EH (cell line): ENCODE data around the gene RASSF8.
A peak's percentile ranks its signal among the peaks of the same experiment; 100 is the strongest.

Source experiments
- DNase-seq: peaks from one replicate; pipeline ENCODE4 v3.0.0-alpha.2; 2015; ENCODE audit warnings: low read depth

Gene RASSF8

GRCh38 chr12:26028953-26029735 is 70.7 kb downstream of the RASSF8 start:
- peak; percentile 57 for DNase-seq

GRCh38 chr12:26029736-26030022 is 71.2 kb downstream of the RASSF8 start:
- DNase-seq, result peak; percentile 42

- no peak for DNase-seq
Observed at GRCh38 chr12:26030371-26030770, 71.9 kb downstream of the RASSF8 start.

- DNase-seq, result no peak
Observed at GRCh38 chr12:26031318-26031717, 72.8 kb downstream of the RASSF8 start.

- no peak for DNase-seq
Observed at GRCh38 chr12:26031827-26032226, 73.3 kb downstream of the RASSF8 start.

GRCh38 chr12:26032290-26032689 is 73.8 kb downstream of the RASSF8 start:
- DNase-seq, result no peak

- peak; percentile 60 for DNase-seq
Observed at GRCh38 chr12:26032719-26033241, 74.3 kb downstream of the RASSF8 start.

GRCh38 chr12:26034371-26035142 is 76.1 kb downstream of the RASSF8 start:
- DNase-seq, result peak; percentile 53

- no peak for DNase-seq
Observed at GRCh38 chr12:26036877-26037276, 78.4 kb downstream of the RASSF8 start.

- no peak for DNase-seq
Observed at GRCh38 chr12:26037615-26038220, 79.2 kb downstream of the RASSF8 start.

GRCh38 chr12:26042645-26043044 is 84.2 kb downstream of the RASSF8 start:
- DNase-seq, result no peak

GRCh38 chr12:26043135-26044006 is 84.9 kb downstream of the RASSF8 start:
- DNase-seq, result no peak

- DNase-seq, result peak; percentile 67
Observed at GRCh38 chr12:26044007-26044394, 85.5 kb downstream of the RASSF8 start.

- no peak for DNase-seq
Observed at GRCh38 chr12:26044592-26044991, 86.1 kb downstream of the RASSF8 start.

- DNase-seq, result no peak
Observed at GRCh38 chr12:26046203-26046602, 87.7 kb downstream of the RASSF8 start.

GRCh38 chr12:26046906-26047305 is 88.4 kb downstream of the RASSF8 start:
- DNase-seq, result no peak

GRCh38 chr12:26047401-26048226 is 89.1 kb downstream of the RASSF8 start:
- no peak for DNase-seq

- DNase-seq, result no peak
Observed at GRCh38 chr12:26052652-26053051, 94.2 kb downstream of the RASSF8 start.

GRCh38 chr12:26054383-26054782 is 95.9 kb downstream of the RASSF8 start:
- no peak for DNase-seq

GRCh38 chr12:26055087-26055486 is 96.6 kb downstream of the RASSF8 start:
- DNase-seq, result no peak

GRCh38 chr12:26056335-26056734 is 97.9 kb downstream of the RASSF8 start:
- peak; percentile 37 for DNase-seq
